GM21390 (cell line): ENCODE measurements around the gene AGBL5.

Experiments
- ATAC-seq: cut with Tn5 transposase; IDR thresholded peaks from one replicate; pipeline ENCODE4 v1.9.1; 2021; ENCODE audit not compliant: unreplicated experiment

Gene AGBL5, protein sequence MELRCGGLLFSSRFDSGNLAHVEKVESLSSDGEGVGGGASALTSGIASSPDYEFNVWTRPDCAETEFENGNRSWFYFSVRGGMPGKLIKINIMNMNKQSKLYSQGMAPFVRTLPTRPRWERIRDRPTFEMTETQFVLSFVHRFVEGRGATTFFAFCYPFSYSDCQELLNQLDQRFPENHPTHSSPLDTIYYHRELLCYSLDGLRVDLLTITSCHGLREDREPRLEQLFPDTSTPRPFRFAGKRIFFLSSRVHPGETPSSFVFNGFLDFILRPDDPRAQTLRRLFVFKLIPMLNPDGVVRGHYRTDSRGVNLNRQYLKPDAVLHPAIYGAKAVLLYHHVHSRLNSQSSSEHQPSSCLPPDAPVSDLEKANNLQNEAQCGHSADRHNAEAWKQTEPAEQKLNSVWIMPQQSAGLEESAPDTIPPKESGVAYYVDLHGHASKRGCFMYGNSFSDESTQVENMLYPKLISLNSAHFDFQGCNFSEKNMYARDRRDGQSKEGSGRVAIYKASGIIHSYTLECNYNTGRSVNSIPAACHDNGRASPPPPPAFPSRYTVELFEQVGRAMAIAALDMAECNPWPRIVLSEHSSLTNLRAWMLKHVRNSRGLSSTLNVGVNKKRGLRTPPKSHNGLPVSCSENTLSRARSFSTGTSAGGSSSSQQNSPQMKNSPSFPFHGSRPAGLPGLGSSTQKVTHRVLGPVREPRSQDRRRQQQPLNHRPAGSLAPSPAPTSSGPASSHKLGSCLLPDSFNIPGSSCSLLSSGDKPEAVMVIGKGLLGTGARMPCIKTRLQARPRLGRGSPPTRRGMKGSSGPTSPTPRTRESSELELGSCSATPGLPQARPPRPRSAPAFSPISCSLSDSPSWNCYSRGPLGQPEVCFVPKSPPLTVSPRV

DNA sequence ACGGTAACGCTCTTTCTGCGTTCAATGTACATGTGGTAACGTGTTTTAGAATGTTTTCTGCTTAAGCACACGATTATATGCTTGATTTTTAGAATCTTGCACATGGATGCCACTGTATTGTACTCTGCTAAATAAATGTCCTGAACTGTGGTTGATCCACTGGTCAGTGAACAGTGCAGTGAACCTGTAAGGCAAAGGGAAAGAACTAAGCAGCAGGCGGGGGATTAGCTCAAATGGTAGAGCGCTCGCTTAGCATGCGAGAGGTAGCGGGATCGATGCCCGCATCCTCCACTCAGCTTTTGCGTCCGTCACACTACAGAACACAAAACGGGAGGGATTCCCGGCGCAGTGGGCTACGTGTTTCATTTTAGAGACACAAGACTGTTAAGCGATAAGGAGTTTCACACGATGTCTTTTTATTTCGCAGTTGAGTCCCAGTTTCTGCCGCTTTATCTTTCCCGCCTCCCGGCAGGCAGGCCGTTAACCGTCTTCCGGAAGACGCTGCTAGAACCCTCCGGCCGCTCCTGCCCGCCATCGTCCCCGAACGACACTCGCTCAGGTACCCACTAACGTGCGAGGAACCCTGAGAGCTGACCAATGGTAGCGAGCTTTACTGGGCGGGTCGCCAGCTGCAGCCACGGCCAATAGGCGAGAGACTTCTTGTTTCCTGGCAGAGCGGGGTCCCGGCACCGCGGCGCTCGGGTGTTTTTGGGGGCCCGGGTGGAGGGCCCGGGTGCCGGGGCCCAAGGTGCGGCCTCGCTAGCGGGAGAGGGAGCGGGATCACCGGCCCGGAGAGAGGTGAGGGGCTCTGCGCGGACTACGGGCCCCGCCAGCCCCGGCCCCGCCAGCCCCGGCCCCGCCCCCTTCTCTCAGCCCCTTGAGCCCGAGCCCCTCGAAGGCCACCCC is at the start of gene AGBL5:
AGBL5 (plus strand) TSS at position 673 of the 906 bp plus-strand sequence. CDS start 1,291 bp downstream, outside the sequence.
- ATAC-seq, result peak; percentile 71

DNA sequence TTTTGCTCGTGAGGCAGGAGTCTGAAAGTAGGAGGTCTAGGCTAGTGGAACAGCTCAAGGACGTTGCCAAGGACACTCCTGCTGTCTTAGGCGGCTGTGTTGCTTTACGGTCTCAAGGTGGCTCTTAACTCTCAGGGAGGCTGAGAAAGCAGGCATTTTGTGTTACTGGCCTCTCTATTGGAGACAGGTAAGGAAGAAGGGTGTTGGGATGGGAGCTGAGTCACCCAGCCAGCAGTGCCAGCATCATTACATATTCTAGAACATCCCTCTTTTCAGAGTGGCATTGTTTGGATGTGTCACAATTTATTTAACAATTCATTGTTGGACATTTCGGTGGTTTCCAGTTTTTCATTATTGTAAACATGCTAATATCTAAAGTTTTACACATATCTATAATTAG is 49.5 kb upstream of the AGBL5 start:
- no peak for ATAC-seq

DNA sequence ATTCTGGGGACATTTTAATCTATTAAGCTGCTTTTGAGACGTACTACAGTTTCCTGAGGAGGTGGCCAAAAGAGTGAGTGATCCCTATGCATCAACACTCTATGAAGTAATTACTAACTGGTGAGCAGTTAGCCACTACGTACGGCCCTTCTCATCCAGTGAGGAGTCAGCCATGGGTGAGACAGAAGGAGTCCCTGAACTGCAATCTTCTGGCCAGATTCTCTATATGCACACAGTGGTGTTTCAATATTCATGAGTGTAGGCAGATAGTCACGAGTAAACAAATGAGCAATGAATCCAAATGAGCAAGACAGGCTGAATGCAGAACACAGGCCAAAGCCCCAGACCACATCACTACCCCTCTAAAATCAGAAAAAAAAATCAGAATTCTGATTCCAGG is 48.5 kb upstream of the AGBL5 start:
- ATAC-seq, result no peak

GRCh38 chr2:27003857-27004256 is 47.6 kb upstream of the AGBL5 start:
- no peak for ATAC-seq

DNA sequence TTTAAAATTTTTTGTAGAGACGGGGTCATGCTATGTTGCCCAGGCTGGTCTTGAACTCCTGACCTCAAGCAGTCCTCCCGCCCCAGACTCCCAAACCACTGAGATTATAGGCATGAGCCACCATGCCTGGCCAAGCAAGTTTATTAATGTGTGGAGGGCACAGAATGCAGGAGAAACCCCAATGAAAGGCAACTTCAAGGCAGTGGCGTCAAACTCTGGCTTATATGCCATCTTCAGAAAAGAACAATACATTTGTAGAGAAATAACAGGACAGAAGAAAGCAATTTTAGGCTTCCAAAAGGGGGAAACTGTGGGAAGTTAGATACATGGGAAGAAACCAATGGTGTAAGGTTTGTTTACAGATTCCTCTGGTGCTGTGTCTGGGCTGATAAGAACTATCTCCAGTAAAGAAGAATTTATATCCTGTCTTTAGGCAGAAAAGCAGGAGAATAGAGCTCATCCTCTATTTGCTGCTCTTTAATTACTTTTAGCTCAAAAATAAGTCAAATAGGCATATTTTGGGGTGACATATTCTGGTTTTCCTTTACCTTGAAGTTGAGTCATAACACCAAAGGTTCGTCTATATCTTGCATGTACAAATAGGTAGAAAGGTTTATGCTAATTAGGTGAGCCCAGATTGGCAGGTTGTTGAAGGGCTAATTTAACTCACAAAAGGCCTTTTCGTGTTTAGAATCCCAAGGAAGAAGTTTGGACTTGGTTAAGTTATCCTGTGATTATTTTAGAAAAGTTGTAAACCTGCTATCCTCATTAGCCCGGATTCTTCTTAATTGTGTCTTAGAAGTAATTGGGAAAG is 44.7 kb upstream of the AGBL5 start:
- no peak for ATAC-seq

DNA sequence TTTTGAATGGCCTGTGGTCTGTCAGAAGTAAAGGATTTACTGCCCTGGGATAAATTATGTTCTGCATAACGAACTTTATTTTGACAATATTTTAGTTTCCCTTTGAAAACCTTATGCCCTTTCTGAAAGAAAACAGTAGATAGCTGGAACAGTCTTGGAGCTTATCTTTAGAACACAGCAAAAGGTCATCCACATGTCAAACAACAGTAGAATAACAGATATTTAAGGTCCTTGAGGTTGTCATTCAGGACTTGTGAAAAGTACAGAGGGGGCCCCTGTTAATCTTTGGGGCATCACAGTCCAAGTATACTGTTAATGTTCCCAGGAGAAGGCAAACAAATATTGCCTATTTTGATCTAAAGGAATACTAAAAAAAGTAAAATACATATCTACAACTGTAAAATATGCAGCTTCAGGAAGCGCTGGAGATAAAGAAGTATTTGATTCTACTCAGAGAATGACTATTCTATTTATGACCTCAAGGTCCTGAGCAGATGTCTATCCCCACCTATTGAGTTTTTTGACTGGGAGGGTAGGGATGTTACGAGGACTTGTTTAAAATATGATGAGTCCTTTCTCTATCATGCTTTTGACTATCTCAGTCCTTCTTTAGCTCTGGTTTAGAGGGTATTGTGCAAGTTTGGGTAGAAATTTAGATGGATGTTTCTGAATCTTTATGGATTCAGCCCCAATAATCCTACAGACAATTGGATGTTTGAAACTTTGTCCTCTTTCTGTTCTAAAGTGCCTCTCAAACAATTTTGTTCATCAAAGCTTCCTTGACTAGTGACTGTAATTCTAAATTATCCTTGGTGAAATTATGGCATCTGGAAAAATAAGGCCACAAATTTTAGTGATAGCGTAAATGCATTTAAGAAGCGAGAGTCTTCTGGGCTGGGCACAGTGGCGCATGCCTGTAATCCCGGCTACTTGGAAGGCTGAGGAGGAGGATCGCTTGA is 43.8 kb upstream of the AGBL5 start:
- no peak for ATAC-seq

GRCh38 chr2:27008678-27009077 is 42.8 kb upstream of the AGBL5 start:
- no peak for ATAC-seq

GRCh38 chr2:27009083-27009482 is 42.4 kb upstream of the AGBL5 start:
- ATAC-seq, result no peak

GRCh38 chr2:27009716-27010115 is 41.8 kb upstream of the AGBL5 start:
- no peak for ATAC-seq

DNA sequence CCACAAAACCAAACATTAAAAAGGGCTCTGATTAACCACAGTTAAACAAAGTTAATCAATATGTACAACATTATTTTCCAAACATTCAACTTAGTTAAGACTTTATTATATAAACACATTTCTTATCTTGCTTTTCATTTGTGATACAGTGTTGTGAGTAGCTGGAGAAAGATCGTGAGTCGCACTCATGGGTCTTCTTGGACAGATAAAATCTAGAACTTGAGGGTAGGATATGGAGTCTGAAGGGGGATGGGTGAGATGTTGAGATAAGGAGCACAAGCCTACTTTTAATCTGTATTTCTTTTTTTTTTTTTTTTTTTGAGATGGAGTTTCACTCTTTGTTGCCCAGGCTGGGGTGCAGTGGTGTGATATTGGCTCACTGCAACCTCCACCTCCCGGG is 41.3 kb upstream of the AGBL5 start:
- ATAC-seq, result no peak

- ATAC-seq, result no peak
These were observed 37.7 kb upstream of the AGBL5 start for GRCh38 chr2:27013738-27014137.

- no peak for ATAC-seq
These were observed 36.6 kb upstream of the AGBL5 start for GRCh38 chr2:27014771-27015433.

GRCh38 chr2:27016801-27017325 is 34.6 kb upstream of the AGBL5 start:
- ATAC-seq, result no peak

DNA sequence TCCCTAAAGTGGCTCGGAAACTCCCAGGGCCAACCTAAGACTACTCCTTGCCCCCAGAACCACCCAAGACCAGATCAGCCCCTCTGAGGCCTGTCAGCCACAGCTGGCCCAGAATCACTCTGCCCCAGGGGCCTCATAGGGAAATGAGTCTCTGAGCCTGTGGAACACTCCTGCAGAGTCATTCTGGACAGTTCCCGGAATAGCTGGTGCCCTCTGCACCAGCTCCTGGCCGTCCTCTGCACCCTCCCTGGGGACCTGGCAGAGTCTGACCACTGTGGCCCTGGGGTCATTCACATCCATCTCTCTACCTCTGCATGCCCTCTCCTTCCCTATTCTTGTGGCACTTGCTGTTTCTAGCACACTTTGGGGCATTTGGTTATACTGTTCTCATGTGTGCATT is 33.3 kb upstream of the AGBL5 start:
- no peak for ATAC-seq

- no peak for ATAC-seq
These were observed 32.0 kb upstream of the AGBL5 start for GRCh38 chr2:27019459-27019858.

DNA sequence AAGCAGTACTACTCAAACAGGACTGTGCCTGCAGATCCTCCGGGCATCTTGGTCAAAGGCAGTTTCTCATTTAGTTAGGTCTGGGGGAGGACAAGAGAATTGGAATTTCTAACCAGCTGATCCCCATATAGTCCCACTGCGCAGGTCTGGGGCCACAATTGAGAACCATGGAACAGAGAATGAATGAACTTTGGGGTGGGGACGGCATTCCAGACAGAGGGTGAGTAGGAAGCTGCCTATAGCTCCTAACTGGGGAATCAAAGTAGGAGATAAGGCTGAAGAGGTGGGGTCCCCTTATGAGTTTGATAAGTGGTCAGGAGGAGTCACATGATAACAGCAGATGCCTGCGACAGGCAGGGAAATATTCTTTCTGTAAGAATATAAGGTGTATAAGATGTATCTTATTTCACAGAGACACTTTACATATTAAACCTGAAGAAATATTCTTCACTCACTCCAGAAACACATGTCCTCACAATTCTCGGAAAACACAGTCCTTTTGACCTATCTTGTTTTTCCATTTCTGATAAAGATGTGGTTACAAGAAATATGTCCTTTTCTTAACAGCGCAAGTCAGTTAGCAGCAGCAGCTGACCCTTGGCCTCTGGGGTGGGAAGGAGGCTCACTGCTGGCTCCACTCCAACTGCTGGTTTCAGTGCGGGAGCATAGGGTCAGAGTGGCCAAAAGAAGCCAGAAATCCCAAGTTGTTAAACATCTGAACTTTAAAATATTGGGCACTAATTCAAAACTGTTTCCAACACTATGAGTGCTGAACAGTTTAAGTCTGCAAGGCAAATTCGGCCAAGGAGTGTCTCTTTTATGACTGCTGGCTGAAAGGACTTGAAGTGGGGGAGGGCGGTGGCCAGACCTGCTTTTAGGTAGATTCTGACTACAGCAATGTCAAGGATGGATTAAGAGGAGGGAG is 31.3 kb upstream of the AGBL5 start:
- no peak for ATAC-seq
